Coronary artery (tissue), 2 donors: ENCODE data around the gene RNF223.
"Not testable (repeated sequence)": the region's sequence is repeated elsewhere in the genome, so short reads cannot be mapped to it uniquely, and the experiment has no call there.

Experiments
- DNase-seq: peaks from one replicate; pipeline ENCODE4 v3.0.0-alpha.2; 2017; ENCODE audit warnings: low spot score
- H3K27ac ChIP-seq, 2 donors: fragments of 200-600 bp; sonication (generic); one replicate each; pipeline ENCODE4 v1.5.1; 2016 to 2019
- H3K4me3 ChIP-seq: fragments of 200-600 bp; sonication (generic); 2 replicates; pipeline ENCODE4 v1.5.1; 2016; ENCODE audit warnings: mild to moderate bottlenecking, moderate library complexity
- CTCF ChIP-seq: fragments of 200-600 bp; sonication (generic); IDR thresholded peaks from one replicate; pipeline ENCODE4 v1.5.1; 2019; ENCODE audit warnings: antibody characterized with exemption

Gene RNF223

DNA sequence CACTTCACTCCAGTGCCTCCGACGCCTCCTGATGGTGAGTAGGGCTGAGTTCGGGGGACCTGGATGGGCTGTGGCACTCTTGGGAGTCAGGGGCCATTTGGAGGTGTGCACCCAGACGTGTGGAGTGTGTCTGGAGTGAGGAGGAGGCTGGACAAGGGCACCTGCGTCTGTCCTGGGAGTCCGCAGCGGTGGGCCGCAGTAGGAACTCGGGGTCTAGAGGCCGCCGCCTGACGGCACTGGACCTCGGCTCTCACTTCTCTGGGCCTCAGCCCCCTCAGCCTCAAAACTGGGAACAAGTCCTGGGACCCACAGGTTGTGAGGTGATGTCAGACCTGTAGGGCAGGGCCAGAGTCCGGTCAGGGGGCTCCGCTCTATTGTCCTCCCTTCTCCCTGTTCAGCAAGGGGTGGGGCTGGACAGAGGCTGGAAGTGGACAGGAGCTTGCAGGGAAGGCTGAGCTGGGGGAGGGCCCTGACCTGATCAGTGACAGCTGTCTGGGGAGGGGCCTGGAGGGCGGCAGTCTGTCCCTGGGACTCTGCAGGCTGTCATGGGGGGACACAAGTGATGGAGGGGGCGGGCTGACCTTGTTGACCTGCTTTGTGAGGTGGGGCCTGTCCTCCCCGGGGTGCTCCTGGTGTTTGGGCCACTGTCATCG is 38.7 kb downstream of the RNF223 start:
- DNase-seq: no peak
- H3K4me3 ChIP-seq: no peak overlapping the region
- TF ChIP-seq CTCF: no peak

DNA sequence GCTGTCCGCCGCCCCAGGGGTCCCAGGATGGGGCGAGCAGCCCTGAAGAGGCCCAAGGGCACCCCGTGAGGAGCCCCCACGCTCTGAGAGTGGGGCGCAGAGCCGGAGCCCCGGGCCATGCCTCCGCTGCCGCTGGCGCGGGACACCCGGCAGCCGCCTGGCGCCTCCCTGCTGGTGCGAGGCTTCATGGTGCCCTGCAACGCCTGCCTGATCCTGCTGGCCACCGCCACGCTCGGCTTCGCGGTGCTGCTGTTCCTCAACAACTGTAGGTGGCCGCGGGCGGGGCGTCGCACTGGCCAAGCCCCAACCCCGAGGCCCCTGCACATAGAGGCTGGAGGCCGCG is 39.7 kb downstream of the RNF223 start:
- DNase-seq: no peak
- H3K27ac ChIP-seq: no peak overlapping the region
- no peak for TF ChIP-seq CTCF
- H3K4me3 ChIP-seq: no peak overlapping the region

More for the DNA sequence above, 38.7 kb downstream of the RNF223 start:
- H3K27ac ChIP-seq: no peak overlapping the region

GRCh38 chr1:1033731-1034438 is 40.2 kb downstream of the RNF223 start:
- peak overlapping the region; percentile 81 for H3K4me3 ChIP-seq
- no peak for DNase-seq
- no peak for TF ChIP-seq CTCF
- H3K27ac ChIP-seq: no peak overlapping the region

GRCh38 chr1:1033009-1033587 is 41.0 kb downstream of the RNF223 start:
- TF ChIP-seq CTCF: peak; percentile 47
- peak overlapping the region; percentile 81 for H3K4me3 ChIP-seq
- no peak for DNase-seq
- H3K27ac ChIP-seq: no peak overlapping the region

GRCh38 chr1:1032424-1032823 is 41.7 kb downstream of the RNF223 start:
- peak overlapping the region; percentile 81 for H3K4me3 ChIP-seq
- DNase-seq: no peak
- TF ChIP-seq CTCF: no peak
- no peak overlapping the region for H3K27ac ChIP-seq

- no peak for DNase-seq
- Histone ChIP-seq H3K27ac (no peak overlapping the region), H3K4me3 (no peak overlapping the region)
- TF ChIP-seq CTCF: no peak
Observed at GRCh38 chr1:1031659-1032235, 42.4 kb downstream of the RNF223 start.

DNA sequence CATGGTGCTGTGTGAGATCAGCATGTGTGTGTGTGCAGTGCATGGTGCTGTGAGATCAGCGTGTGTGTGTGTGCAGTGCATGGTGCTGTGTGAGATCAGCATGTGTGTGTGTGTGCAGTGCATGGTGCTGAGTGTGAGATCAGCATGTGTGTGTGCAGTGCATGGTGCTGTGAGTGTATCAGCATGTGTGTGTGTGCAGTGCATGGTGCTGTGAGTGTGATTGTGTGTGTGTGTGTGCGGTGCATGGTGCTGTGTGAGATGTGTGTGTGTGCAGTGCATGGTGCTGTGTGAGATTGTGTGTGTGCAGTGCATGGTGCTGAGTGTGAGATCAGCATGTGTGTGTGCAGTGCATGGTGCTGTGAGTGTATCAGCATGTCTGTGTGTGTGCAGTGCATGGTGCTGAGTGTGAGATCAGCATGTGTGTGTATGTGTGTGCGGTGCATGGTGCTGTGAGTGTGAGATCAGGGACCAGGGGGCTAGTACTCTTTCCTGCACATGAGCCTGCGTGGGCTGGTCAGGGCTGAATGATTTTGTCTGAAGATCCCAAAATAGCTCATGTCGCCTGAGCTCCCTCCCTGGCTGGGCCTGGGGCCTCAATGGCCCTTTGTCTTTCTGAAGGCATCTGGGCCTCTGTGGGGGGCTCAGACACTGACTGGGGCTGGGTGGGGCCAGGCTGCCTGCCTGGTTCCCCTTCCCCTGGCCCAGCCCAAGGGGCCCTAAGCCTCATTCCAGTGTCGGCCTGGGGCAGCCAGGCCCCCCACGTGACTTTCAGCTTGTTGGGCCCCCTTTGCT is 43.0 kb downstream of the RNF223 start:
- DNase-seq, H3K27ac ChIP-seq, H3K4me3 ChIP-seq: not testable (repeated sequence)
